ENCODE data around the gene MEPCE.

- TF ChIP-seq, protein P1, sequence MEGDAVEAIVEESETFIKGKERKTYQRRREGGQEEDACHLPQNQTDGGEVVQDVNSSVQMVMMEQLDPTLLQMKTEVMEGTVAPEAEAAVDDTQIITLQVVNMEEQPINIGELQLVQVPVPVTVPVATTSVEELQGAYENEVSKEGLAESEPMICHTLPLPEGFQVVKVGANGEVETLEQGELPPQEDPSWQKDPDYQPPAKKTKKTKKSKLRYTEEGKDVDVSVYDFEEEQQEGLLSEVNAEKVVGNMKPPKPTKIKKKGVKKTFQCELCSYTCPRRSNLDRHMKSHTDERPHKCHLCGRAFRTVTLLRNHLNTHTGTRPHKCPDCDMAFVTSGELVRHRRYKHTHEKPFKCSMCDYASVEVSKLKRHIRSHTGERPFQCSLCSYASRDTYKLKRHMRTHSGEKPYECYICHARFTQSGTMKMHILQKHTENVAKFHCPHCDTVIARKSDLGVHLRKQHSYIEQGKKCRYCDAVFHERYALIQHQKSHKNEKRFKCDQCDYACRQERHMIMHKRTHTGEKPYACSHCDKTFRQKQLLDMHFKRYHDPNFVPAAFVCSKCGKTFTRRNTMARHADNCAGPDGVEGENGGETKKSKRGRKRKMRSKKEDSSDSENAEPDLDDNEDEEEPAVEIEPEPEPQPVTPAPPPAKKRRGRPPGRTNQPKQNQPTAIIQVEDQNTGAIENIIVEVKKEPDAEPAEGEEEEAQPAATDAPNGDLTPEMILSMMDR (optimal IDR thresholded peaks at IDR 0.05 in 1 of 3, IDR thresholded peaks at IDR 0.05 in 1 of 3, conservative IDR thresholded peaks at IDR 0.05 in 1 of 3; ENCODE audit: extremely low read depth in 1 of 3, insufficient read depth in 2 of 3, low read length in 3 of 3) = no peak
- TF ChIP-seq EZH2 (IDR thresholded peaks at IDR 0.05; ENCODE audit: low read length) = no peak
Measured at GRCh38 chr7:100455206-100455605, 25.6 kb downstream of the MEPCE start.
